ENCODE results near the gene LHCGR.

LHCGR gene

GRCh38 chr2:48755473-48755872, at the start of gene LHCGR:
Gene LHCGR (minus strand): TSS chr2:48755724. CDS start chr2:48755671, 53 bp downstream.
- no peak for FAIRE-seq

- FAIRE-seq, result no peak
Measured at GRCh38 chr2:48799601-48800000, 44.1 kb upstream of the LHCGR start.

GRCh38 chr2:48795065-48795464, 39.5 kb upstream of the LHCGR start:
- no peak for FAIRE-seq

GRCh38 chr2:48793671-48794070, 38.1 kb upstream of the LHCGR start:
- no peak for FAIRE-seq

GRCh38 chr2:48792030-48792429, 36.5 kb upstream of the LHCGR start:
- FAIRE-seq, result no peak

- FAIRE-seq, result no peak
Measured at GRCh38 chr2:48790407-48791170, 35.1 kb upstream of the LHCGR start.

GRCh38 chr2:48787580-48787979, 32.1 kb upstream of the LHCGR start:
- FAIRE-seq, result no peak

- FAIRE-seq, result no peak
Measured at GRCh38 chr2:48781366-48781765, 25.8 kb upstream of the LHCGR start.

- no peak for FAIRE-seq
Measured at GRCh38 chr2:48779019-48779716, 23.6 kb upstream of the LHCGR start.

- no peak for FAIRE-seq
Measured at GRCh38 chr2:48774251-48774650, 18.7 kb upstream of the LHCGR start.

- no peak for FAIRE-seq
Measured at GRCh38 chr2:48771241-48772014, 15.9 kb upstream of the LHCGR start.

GRCh38 chr2:48770181-48770580, 14.7 kb upstream of the LHCGR start:
- FAIRE-seq, result no peak

GRCh38 chr2:48768669-48769068, 13.1 kb upstream of the LHCGR start:
- no peak for FAIRE-seq

- no peak for FAIRE-seq
Measured at GRCh38 chr2:48767330-48767729, 11.8 kb upstream of the LHCGR start.

- no peak for FAIRE-seq
Measured at GRCh38 chr2:48760826-48761225, 5.3 kb upstream of the LHCGR start.

- no peak for FAIRE-seq
Measured at GRCh38 chr2:48759682-48760081, 4.2 kb upstream of the LHCGR start.

- FAIRE-seq, result no peak
Measured at GRCh38 chr2:48756289-48756688, 765 bp upstream of the LHCGR start.

GRCh38 chr2:48754874-48755273, 650 bp downstream of the LHCGR start:
- no peak for FAIRE-seq

GRCh38 chr2:48753228-48753627, 2.3 kb downstream of the LHCGR start:
- FAIRE-seq, result no peak

GRCh38 chr2:48750128-48750739, 5.3 kb downstream of the LHCGR start:
- no peak for FAIRE-seq

- FAIRE-seq, result no peak
Measured at GRCh38 chr2:48749291-48750127, 6.0 kb downstream of the LHCGR start.

- FAIRE-seq, result no peak
Measured at GRCh38 chr2:48747319-48747718, 8.2 kb downstream of the LHCGR start.
